HepG2 (cell line): ENCODE results near the gene LAMA1. TPM values are rescaled to one million over a fixed set of nuclear protein-coding genes. Genes with fewer than 3 reads are reported as not detected.

ENCODE experiments used
- ATAC-seq: fragments of 200-7000 bp; cut with Tn5 transposase; 3 replicates; pipeline ENCODE4 v1.9.1; 2020; ENCODE audit warnings: mild to moderate bottlenecking, moderate library complexity
- BruUV-seq: library from RNA; stranded (reverse); fragments of 400-500 nt; replicated peaks from 2 replicates; lab custom pipeline; 2021; lab: Mats Ljungman, UMichigan
- CTCF ChIA-PET: fragments of 300-600 bp; formaldehyde crosslinking; extraction: SDS; loops from one replicate; lab custom pipeline; 2021; ENCODE audit warnings: low total read pairs, inconsistent platforms, low intra/inter-chr PET ratio; lab: Yijun Ruan, JAX
- POLR2A ChIA-PET: fragments of 350-600 bp; sonication (Branson Sonifier 250); formaldehyde crosslinking; loops from one replicate; lab custom pipeline; 2020; ENCODE audit warnings: antibody characterized with exemption, inconsistent platforms; lab: Yijun Ruan, JAX
- DNase-seq: peaks from one replicate; pipeline ENCODE4 v3.0.0-alpha.2; 2015; ENCODE audit warnings: low spot score
- FAIRE-seq: peaks from 3 replicates; lab custom pipeline; 2011; peaks lifted over from hg19 to GRCh38; lab: Jason Lieb, UNC
- H2AFZ ChIP-seq: one replicate; pipeline ENCODE4 v1.6.1; 2011; ENCODE audit warnings: low read length, inconsistent platforms
- H3K27ac ChIP-seq: fragments of 300-600 bp; 3 replicates; pipeline ENCODE4 v1.8.0; 2011; ENCODE audit warnings: mixed run types, mild to moderate bottlenecking, mixed read lengths, low read length, inconsistent platforms; ENCODE audit not compliant: insufficient read depth; ENCODE audit errors: extremely low read length
- H3K27me3 ChIP-seq, 2 experiments: fragments of 200-600 bp in 1 of 2; 2 replicates in 1 of 2; 3 replicates in 1 of 2; pipeline versions ENCODE4 v1.6.0 to v1.8.0; 2011; ENCODE audit warnings: low read length in 2 of 2, mild to moderate bottlenecking in 2 of 2, moderate library complexity in 2 of 2, inconsistent platforms in 1 of 2; ENCODE audit not compliant: insufficient read depth in 2 of 2, control insufficient read depth in 1 of 2
- H3K36me3 ChIP-seq, 2 experiments: fragments of 200-600 bp in 1 of 2; replicated peaks in 1 of 2; 2 replicates in 1 of 2; 3 replicates in 1 of 2; pipeline versions ENCODE4 v1.5.1 to v1.8.0; 2011; ENCODE audit warnings: low read length in 2 of 2, inconsistent platforms in 1 of 2; ENCODE audit not compliant: insufficient read depth in 2 of 2, control insufficient read depth in 1 of 2
- H3K4me1 ChIP-seq: 2 replicates; pipeline ENCODE4 v1.5.1; 2012; ENCODE audit warnings: low read length, inconsistent platforms; ENCODE audit not compliant: insufficient read depth
- H3K4me2 ChIP-seq: 2 replicates; pipeline ENCODE4 v1.6.0; 2011; ENCODE audit warnings: low read depth, low read length, inconsistent platforms
- H3K4me3 ChIP-seq, 3 experiments: fragments of 200-600 bp in 1 of 3; sonication (generic), shearing (Covaris generic) in 1 of 3; replicated peaks in 1 of 3; 2 replicates each; pipeline ENCODE4 v1.5.1; 2011 to 2016; ENCODE audit warnings: low read length in 3 of 3, inconsistent platforms in 2 of 3, low read depth in 2 of 3, mild to moderate bottlenecking in 2 of 3, control low read depth in 1 of 3, mixed read lengths in 1 of 3; ENCODE audit not compliant: insufficient read depth in 1 of 3
- H3K79me2 ChIP-seq: one replicate; pipeline ENCODE4 v1.6.1; 2011; ENCODE audit warnings: low read length, inconsistent platforms; ENCODE audit not compliant: insufficient read depth
- H3K9ac ChIP-seq: 2 replicates; pipeline ENCODE4 v1.6.0; 2011; ENCODE audit warnings: mild to moderate bottlenecking, low read depth, low read length, inconsistent platforms; ENCODE audit not compliant: insufficient read depth
- H3K9me3 ChIP-seq: 2 replicates; pipeline ENCODE4 v1.5.1; 2012; ENCODE audit warnings: mild to moderate bottlenecking, low read length
- H4K20me1 ChIP-seq: 2 replicates; pipeline ENCODE4 v1.6.0; 2011; ENCODE audit warnings: inconsistent platforms, mild to moderate bottlenecking, low read length, moderate library complexity; ENCODE audit not compliant: insufficient read depth
- AKAP8 ChIP-seq: sonication (generic); formaldehyde crosslinking; IDR thresholded peaks from 2 replicates; pipeline ENCODE4 v1.5.1; 2020; ENCODE audit warnings: mild to moderate bottlenecking, missing genetic modification reagents
- ARID4A ChIP-seq: sonication (generic); formaldehyde crosslinking; IDR thresholded peaks from 2 replicates; pipeline ENCODE4 v1.5.0; 2020; ENCODE audit warnings: mild to moderate bottlenecking, missing genetic modification reagents, borderline replicate concordance
- ATF5 ChIP-seq: sonication (generic); formaldehyde crosslinking; IDR thresholded peaks from 2 replicates; pipeline ENCODE4 v1.4.0; 2020; ENCODE audit warnings: mild to moderate bottlenecking, low read depth, missing genetic modification reagents
- BRD4 ChIP-seq: sonication (generic); formaldehyde crosslinking; IDR thresholded peaks from 2 replicates; pipeline ENCODE4 v1.4.0; 2020; ENCODE audit warnings: missing genetic modification reagents
- DMAP1 ChIP-seq: IDR thresholded peaks from 2 replicates; pipeline ENCODE4 v1.6.1; 2016
- HDAC1 ChIP-seq: sonication (generic); formaldehyde crosslinking; IDR thresholded peaks from 2 replicates; pipeline ENCODE4 v1.5.1; 2020; ENCODE audit warnings: mild to moderate bottlenecking, missing genetic modification reagents
- KLF15 ChIP-seq: sonication (generic); formaldehyde crosslinking; IDR thresholded peaks from 2 replicates; pipeline ENCODE4 v1.8.1; 2023; ENCODE audit warnings: borderline replicate concordance, mild to moderate bottlenecking, inconsistent platforms, missing genetic modification reagents, mixed read lengths
- RBM39 ChIP-seq: fragments of 200-400 bp; formaldehyde crosslinking; IDR thresholded peaks from one replicate; pipeline ENCODE4 v1.6.1; 2018; ENCODE audit warnings: antibody characterized with exemption, mild to moderate bottlenecking, low read depth, low read length; ENCODE audit not compliant: poor library complexity, severe bottlenecking
- SIN3B ChIP-seq: fragments of 150-350 bp; IDR thresholded peaks from 2 replicates; pipeline ENCODE4 v1.6.1; 2014; ENCODE audit warnings: low read length
- SNAPC5 ChIP-seq: sonication (generic); formaldehyde crosslinking; IDR thresholded peaks from 2 replicates; pipeline ENCODE4 v1.8.1; 2023; ENCODE audit warnings: mild to moderate bottlenecking, missing genetic modification reagents, borderline replicate concordance
- ZNF10 ChIP-seq: sonication (generic); formaldehyde crosslinking; IDR thresholded peaks from 2 replicates; pipeline ENCODE4 v1.4.0; 2020; ENCODE audit warnings: mild to moderate bottlenecking, low read depth, missing genetic modification reagents, borderline replicate concordance
- ZNF292 ChIP-seq: sonication (generic); formaldehyde crosslinking; IDR thresholded peaks from 2 replicates; pipeline ENCODE4 v1.8.1; 2022; ENCODE audit warnings: mild to moderate bottlenecking, low read depth, missing genetic modification reagents, borderline replicate concordance
- ZNF333 ChIP-seq: sonication (generic); formaldehyde crosslinking; IDR thresholded peaks from 2 replicates; pipeline ENCODE4 v1.4.0; 2020; ENCODE audit warnings: mild to moderate bottlenecking, missing genetic modification reagents, borderline replicate concordance
- ZNF558 ChIP-seq: sonication (generic); formaldehyde crosslinking; IDR thresholded peaks from 2 replicates; pipeline ENCODE4 v1.9.0; 2022; ENCODE audit warnings: mild to moderate bottlenecking, missing genetic modification reagents, borderline replicate concordance
- WGBS: methylation state at CpG from one replicate; pipeline ENCODE4 v1.1.6; 2017; ENCODE audit warnings: low lambda C conversion rate; 5-methylcytosine and 5-hydroxymethylcytosine counted together
- in situ Hi-C: cut with HindIII; loops from 2 replicates; pipeline ENCODE4 v1.10.0; 2017; ENCODE audit warnings: low pct_unique_long_range_greater_than_20kb; ENCODE audit not compliant: extremely low pct_ligation_motif_present
- intact Hi-C: fragments of 100-400 bp; cut with micrococcal nuclease; formaldehyde crosslinking; loops from one replicate; pipeline ENCODE4 v1.10.0; 2022; ENCODE audit not compliant: unreplicated experiment
- polyA plus RNA-seq, 8 experiments: library from polyadenylated mRNA; depleted of rRNA in 3 of 8; stranded (reverse) in 7 of 8; unstranded in 1 of 8; fragments of >200 nt; fragmentation: Illumina TruSeq in 4 of 8; extraction: Trizol in 4 of 8; gene quantifications; 2 replicates each; pipeline versions ENCODE4 v1.2.1 to v1.2.3, GENCODE V29; 2011 to 2016; ENCODE audit warnings: low read depth in 4 of 8, missing spikeins in 1 of 8, mixed read lengths in 1 of 8; ENCODE audit not compliant: insufficient read depth in 1 of 8
- total RNA-seq, 5 experiments: library from RNA; depleted of rRNA; stranded (reverse); fragments of >200 nt; fragmentation: Illumina TruSeq; extraction: Trizol; gene quantifications; 2 replicates each; pipeline ENCODE4 v1.2.3, GENCODE V29; 2016; ENCODE audit warnings: low read depth in 1 of 5

The LAMA1 gene
- total and polyA plus RNA-seq, 2 of the 13 experiments (the other 11 are each of a cell fraction or from before 2014, with no cell fraction given): 0.05 to 0.44 TPM

GRCh38 chr18:7147399-7147798 lies 29.8 kb upstream of the LAMA1 start:
- Histone ChIP-seq H3K9ac (no peak overlapping the region), H3K4me1 (no peaks in the 10 kb centered on the region), H2AFZ (no peak overlapping the region), H3K79me2 (no peaks in the 10 kb centered on the region), H3K9me3 (no peaks in the 10 kb centered on the region), H4K20me1 (no peaks in the 10 kb centered on the region), H3K27ac (no peak overlapping the region), H3K4me3 (no peak overlapping the region), H3K4me2 (no peak overlapping the region), H3K27me3 (no peaks in the 10 kb centered on the region), H3K36me3 (no peaks in the 10 kb centered on the region)
- in situ Hi-C loops (no loop called here), intact Hi-C loops (no loop called here)
- ATAC-seq (no peak), FAIRE-seq (no peak), DNase-seq (no peak)
- CTCF ChIA-PET: no interaction called here
- TF ChIP-seq SNAPC5 (CRISPR knock-in tag): no peak
- no peak for TF ChIP-seq RBM39
- TF ChIP-seq ZNF558: no peak
- no peak for TF ChIP-seq DMAP1 (CRISPR knock-in tag)
- no peak for TF ChIP-seq SIN3B
- no peak for TF ChIP-seq HDAC1
- TF ChIP-seq ZNF292 (CRISPR knock-in tag): no peak
- TF ChIP-seq ATF5: no peak
- no peak for TF ChIP-seq ZNF10 (CRISPR knock-in tag)
- WGBS: 70% methylated on average over 7 of the region's 7 CpGs
- POLR2A ChIA-PET: no interaction called here
- no TSS peak for BruUV-seq

- in situ Hi-C loops: no loop called here
- H4K20me1 ChIP-seq: no peaks in the 10 kb centered on the region
- ATAC-seq (no peak), DNase-seq (no peak), FAIRE-seq (no peak)
- H3K79me2 ChIP-seq: no peaks in the 10 kb centered on the region
- no peak overlapping the region for H3K27ac ChIP-seq
- no peak overlapping the region for H3K9ac ChIP-seq
- no peak overlapping the region for H3K4me2 ChIP-seq
- WGBS: 72% methylated on average over 1 of the region's 1 CpG
- no peaks in the 10 kb centered on the region for H3K27me3 ChIP-seq
- TF ChIP-seq ZNF333 (CRISPR knock-in tag) (no peak), KLF15 (CRISPR knock-in tag) (no peak), AKAP8 (no peak), ARID4A (no peak), BRD4 (CRISPR knock-in tag) (no peak)
- no peaks in the 10 kb centered on the region for H3K9me3 ChIP-seq
- no peak overlapping the region for H2AFZ ChIP-seq
- no TSS peak for BruUV-seq
- ChIA-PET CTCF (no interaction called here), POLR2A (no interaction called here)
- H3K4me3 ChIP-seq: no peak overlapping the region
- no peaks in the 10 kb centered on the region for H3K4me1 ChIP-seq
- intact Hi-C loops: no loop called here
- no peaks in the 10 kb centered on the region for H3K36me3 ChIP-seq
Observed at GRCh38 chr18:7146067-7146466, 28.5 kb upstream of the LAMA1 start.
